Measurements from ENCODE around the gene MYH4.

MYH4 gene

DNA sequence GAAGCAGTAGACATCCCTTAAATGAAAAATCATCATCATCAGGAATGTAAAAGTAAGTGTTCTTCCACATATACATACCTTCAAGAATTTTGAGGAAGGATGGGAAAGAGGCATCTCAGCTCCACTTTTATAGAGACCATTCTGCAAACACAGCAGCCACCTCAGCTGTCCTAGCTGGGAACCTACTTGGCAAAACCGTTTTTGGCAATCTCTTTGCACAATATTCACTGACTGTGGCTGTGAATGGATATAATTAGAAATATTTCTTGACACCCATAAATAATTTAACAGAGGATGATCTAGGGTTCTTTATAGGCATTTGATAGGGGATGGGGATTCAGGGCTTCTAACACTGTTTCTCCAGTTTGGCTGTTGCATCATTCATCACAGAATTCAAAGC lies at the start of gene MYH4:
MYH4 (minus strand) TSS at position 101 of the 400 bp plus-strand sequence. CDS start 2,814 bp downstream, outside the sequence.
- DNase-seq: no peak

DNA sequence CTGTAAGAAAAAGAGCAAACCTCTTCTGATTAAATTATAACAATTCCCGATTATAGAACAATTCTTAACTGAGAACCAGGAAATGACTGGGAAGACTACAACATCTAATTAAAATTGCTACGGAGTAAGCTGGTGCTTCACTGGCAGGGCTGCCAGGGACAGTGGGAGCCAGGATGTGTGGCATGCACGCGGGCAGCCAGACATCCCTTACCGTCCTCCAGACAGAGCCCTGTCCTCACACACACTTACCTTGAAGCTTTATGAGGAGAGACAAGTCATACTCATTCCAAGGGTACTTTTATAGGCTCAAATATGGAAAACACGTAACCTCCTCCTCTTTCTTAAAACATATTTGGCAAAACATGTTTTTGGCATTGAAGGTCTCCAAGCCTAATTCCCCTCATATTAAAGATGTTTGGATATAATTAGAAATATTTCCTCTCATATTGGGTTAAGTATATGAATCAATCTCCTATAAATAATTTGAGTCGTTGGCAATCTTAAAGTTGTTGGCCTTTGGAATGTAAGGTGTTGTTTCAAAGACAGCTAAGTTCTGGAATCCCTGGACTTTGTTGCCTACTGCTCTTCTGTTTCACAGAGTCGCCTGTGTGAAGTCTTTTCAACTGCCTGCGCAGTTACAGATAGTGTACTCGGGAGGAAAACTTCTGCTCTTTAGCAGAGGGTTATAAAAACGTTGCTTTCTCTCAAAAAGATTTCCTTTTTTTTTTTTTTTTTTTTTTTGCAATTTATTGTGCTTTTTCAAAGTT lies 49.1 kb upstream of the MYH4 start, which contains the start of gene MYH1:
MYH1 (minus strand) TSS at position 272 of the 767 bp plus-strand sequence. CDS start 1,900 bp downstream, outside the sequence.
- DNase-seq: no peak

DNA sequence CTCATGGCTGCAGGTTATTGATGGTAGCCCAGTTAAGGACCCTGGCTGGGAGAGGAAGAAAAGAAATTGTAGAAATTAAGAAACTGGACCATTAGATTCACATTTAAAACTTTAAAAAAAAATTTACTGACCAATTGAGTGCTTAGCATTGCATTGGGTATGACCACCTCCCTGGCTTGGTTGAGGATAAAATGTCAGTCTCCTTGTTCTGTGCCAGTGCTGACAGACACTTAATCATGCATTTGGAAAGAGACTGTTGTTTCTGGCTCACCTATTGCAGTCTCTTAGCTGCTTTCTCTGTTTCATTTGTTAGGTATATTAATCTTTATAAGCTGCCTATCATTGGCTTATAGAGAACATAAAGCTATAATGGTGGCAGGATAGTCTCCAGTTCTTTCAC lies 47.3 kb upstream of the MYH4 start:
- no peak for DNase-seq

DNA sequence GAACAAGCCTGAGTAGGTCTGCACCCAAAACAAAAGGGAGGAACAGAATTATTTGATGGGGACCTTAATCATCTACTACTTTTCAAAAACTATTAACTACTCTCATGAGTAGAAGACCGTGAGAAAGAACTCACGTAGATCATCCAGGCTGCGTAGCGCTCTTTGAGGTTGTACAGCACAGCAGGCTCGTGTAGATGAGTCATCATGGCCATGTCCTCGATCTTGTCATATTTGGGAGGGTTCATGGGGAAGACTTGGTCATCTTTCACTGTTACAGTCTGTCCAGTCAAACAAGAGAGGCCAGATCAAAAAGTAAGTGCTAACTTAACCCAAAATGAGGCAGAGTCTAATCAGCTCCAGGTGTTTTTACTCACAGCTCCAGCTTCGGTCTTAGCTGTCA lies 46.7 kb upstream of the MYH4 start:
- DNase-seq: no peak

DNA sequence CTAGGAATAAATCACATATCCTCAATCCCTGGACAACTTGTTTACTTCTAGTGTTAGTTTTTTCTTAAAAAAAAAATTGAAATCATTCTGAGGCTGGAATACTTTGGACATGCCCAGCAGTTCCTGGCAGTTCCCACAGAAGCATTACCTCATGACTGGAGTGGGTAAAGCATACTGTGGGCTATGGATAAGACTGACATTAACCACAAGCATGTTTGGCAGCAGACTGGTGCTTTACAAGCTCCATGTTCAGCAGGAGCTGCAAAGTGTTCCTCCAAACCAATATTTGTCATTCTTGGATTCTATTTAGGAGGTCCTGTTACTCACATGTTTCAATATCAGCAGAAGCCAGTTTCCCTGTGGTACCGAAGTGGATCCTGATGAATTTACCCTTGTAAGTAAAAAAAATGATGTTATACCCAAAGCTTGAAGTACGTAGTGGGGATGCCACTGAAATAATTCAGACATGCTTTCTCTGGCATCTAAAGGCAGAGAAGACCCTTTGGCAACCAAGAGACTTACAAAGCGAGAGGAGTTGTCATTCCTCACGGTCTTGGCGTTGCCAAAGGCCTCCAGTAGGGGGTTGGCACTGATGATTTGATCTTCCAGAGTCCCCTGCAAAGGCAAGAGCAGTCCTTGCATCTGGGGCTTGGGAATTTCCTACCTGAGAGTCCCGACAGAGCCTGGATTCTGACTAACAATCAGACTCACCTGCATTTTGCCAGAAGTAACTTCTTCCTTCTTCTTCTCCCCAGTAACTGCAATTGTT lies 44.1 kb upstream of the MYH4 start:
- no peak for DNase-seq

DNA sequence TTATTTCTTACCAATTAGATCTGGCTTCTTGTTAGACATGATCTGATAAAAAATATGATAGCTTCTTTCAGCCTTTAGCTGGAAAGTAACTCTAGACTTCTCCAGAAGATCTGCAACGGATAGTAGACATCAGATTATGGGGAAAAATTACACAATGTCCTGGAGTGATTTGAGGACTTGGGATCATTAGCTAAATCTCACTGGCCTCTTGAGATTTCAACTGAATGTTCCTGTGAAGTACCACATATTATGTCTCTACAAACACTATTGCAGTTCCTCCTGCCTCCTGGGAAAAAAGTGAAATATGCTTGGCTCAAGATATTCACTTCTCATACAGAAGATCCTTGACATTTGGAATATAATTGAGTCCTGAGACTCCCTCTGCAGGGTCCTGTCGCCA lies 43.5 kb upstream of the MYH4 start:
- no peak for DNase-seq

DNA sequence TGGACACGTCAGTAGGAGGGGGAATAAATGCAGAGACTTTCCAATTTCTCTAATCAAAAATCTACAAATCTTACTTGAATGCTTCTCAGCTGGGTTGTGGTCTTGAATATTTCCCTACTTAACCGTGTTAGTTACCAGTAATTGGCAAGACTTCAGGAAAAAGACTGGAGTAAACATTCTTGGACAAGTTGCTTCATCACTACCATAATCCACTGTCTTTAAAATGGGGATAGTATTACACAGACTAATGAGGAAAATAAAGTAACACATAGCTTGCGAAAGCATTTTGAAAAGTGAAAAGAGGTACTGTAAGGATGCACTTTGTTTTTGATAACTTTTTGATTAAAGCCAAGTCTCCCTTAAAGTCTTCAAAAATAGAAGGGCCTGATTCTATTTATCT lies 30.6 kb upstream of the MYH4 start:
- DNase-seq: no peak

DNA sequence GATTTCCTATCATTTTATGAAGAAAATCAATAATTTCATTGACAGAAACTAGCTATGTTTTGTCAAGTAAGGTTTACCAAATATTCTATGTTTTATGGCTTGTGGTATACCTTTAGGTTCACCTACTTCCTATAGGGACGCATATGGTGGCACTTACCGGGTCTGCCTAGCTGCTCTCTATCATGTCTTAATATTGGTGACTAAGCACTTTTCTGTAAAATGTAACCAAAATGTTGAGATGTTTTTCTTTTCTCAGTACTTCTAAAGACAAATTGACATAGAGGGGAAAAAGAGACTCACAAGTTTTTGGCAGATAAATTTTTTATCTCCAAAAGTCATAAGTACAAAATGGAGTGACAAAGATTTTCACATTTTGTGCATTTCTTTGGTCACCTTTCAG lies 22.6 kb upstream of the MYH4 start:
- DNase-seq: no peak

DNA sequence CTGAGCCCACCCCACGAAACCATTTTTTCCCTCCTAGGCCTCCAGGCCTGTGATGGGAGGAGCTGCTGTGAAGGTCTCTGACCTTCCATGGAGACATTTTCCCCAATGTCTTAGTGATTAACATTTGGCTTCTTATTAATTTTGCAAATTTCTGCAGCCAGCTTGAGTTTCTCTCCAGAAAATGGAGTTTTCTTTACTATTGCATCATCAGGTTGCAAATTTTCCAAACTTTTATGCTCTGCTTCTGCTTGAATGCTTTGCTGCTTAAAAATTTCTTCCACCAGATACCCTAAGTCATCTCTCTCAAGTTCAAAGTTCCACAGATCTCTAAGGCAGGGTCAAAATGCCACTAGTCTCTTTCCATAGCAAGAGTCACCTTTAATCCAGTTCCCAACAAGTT lies 12.9 kb upstream of the MYH4 start:
- no peak for DNase-seq

DNA sequence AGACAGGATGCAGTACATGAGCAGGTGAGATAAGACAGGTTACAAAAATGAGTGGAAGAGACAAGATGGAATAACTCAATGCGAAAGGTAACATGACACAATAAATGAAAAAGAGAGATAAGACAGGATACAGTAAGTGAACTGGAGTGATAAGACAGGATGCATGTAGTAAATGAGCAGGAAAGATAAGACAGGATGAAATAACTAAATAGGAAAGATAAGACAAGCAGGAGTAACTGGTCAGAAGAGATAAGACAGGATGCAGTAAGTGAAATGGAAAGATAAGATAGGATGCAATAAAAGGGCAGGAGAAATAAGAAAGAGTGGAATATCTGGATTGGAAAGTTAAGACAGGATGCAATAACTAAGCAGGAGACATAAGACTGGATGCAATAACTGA lies 8.3 kb upstream of the MYH4 start:
- DNase-seq: no peak

DNA sequence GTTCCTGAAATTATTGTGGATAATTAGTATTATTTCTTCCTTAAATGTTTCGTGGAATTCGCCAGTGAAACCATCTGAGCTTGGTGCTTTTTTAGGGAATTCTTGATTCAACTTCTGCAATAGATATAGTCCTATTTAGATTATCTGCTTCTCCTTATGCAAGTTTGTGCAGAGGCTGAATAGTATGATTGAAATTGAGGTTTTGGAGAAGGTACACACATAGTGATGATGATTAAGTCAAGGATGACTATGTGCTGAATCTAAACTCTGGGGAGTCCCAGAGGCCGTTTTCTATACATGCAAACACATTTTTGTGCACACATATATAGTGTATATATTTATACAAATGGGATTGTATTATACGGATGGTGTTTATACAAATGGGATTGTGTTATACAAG lies 5.2 kb upstream of the MYH4 start:
- no peak for DNase-seq

DNA sequence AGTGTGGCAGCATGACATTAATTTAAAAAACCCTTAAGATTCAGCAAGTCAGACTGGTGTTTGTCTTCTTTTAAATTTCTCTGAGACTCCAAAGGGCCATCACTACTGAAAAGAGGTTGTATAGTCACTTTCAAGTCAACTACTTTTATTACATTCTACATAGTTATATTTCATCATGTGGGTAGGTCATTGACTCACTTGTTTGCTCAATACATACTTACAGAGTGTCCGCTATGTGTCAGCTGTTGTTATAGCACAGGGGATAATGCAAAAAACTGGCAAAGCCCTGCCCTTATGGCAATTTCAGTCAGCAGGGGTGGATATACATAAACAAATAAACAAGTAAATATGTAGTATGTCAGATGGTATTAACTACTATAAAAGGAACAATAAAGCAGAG lies 2.5 kb upstream of the MYH4 start:
- no peak for DNase-seq

DNA sequence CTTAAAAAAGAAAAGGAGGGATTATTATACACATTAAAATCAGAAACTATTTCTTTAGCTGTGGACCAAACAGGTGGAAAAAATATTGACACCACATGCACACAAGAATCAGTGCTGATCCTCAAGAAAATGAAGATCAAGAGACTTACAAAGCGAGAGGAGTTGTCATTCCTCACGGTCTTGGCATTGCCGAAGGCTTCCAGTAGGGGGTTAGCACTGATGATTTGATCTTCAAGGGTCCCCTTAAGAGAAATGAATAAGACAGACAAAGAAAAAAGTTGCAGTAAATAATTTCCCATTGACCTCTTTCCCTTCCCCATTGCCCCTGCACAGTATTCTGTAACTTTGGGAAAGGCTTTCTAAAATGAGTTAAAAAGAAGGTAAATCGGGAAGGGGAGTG lies 6.0 kb downstream of the MYH4 start:
- DNase-seq: no peak

DNA sequence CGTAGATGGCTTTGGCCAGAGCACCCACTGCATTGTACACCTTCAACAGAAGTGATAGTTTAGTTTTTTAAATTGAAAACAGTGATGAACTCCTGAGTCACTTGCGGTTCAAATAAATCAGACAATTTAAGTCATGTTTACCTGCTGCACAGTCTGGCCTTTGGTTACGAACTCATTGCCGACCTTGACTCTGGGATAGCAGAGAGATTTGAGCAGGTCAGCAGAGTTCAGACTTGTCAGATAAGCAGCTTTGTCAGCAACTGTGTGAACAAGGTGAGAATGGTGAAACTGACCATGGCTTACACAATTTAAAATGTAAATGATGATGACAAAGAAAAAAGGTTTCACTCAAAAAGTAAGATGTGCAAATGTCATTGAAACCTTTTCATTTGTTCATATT lies 9.3 kb downstream of the MYH4 start:
- DNase-seq: no peak

DNA sequence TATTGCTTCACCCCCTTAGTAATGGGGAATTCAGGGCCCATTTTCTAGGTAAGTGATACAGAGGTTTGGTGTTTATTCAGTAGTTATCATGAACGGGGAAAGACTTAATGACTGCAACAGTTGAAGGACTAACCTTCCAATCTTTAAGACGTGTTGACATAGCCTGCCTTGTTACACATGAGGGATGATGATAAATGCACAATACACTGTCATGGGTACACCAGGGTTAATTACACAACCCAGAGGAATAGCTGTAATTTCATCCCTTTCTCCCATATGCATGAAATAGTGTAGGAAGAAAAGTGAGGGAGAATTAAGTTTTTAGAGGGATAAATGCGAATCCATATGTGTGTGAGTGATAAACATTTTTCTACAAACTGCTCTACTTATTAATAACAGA lies 10.7 kb downstream of the MYH4 start:
- no peak for DNase-seq

DNA sequence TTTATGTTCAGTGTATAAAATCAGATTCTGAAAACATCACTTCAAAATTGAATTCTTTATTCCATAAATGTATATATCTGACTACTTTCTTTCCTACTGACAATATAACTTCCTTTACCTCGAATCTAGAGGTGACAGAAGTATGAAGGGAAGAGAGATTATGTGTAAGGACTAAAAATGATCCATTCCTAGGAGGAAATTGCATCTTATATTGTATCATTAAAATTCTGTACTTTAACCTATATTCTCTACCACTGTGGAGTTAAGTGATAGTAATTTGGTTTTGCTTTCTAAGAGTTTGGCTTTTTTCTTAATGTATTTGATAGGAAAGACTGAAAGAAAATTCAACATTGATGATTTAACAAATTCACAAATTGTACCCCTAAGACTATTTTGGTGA lies 11.4 kb downstream of the MYH4 start:
- no peak for DNase-seq

DNA sequence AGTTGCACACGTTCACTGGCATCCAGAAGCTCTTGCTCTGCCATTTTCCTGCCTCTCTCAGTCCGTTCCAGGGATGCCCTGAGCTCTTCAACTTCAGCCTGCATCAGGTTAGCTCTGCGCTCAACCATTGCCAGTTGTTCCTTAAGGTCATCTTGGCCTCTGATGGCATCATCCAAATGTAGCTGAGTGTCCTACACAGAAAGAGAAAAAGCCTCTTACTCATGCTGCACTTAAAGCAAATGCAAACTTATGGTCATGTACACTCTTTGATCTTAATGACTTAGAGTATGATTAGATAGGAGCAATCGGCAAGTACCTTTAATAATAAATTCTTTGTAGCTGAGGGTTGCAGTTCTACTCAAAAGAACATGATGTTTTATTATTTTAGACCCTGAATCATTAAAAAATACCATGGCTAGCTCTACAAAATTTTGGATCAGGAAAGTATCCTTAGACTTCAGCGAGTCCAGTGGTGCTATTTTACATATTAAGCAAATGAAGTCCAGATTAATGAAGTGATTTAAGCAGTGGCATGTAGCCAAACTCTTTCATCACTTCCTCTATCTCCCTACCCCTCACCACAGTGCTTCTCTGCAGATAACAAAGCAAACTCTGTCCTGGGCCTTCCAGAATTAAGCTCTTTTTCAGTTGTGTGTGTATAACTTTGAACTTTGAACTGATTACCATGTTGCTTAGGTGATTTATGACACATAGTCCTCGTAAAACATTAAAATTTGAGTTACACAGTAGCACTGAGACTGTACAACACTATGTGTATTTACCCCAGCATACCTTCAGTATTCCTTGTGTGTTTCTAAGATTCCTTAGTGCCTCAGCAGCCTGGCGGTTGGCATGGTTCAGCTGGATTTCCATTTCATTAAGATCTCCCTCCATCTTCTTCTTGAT lies 22.1 kb downstream of the MYH4 start:
- no peak for DNase-seq

DNA sequence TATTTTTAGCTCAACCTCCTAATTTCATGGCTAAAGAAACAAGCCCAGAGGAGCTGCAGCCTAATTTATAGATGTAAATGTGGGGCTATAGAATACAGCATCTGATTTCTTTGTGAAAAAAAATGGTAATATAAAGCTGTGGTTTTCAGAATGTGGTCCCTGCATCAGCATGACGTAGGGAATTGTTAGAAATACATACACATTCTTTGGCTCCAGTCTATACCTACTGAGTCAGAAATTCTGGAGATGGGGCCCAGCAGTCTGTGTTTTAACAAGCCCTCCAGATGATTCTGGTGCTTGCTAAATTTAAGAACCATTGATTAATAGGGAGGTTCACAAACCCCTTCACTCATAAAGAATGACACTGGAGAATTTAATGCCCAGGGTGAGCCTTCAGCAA lies 29.5 kb downstream of the MYH4 start:
- DNase-seq: no peak

DNA sequence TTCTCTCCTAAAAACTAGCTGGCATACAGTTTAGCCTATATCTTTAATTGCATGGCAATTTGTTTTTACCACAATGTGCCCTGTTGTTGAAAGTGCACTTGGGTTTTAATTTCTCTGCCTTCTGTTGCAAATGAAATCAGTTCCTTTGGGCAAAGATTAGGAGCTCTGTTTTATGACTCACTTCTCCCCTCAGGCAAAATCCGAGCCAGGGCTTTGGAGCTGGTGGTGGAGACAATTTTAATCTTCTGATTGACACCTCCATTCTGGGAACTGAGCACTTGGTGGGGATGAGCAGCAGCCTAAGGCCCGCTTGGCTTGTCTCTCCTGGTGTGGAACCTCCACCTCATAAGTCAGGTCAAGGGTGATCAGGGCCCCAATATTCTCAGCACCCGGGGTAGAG lies 34.3 kb downstream of the MYH4 start:
- DNase-seq: no peak

DNA sequence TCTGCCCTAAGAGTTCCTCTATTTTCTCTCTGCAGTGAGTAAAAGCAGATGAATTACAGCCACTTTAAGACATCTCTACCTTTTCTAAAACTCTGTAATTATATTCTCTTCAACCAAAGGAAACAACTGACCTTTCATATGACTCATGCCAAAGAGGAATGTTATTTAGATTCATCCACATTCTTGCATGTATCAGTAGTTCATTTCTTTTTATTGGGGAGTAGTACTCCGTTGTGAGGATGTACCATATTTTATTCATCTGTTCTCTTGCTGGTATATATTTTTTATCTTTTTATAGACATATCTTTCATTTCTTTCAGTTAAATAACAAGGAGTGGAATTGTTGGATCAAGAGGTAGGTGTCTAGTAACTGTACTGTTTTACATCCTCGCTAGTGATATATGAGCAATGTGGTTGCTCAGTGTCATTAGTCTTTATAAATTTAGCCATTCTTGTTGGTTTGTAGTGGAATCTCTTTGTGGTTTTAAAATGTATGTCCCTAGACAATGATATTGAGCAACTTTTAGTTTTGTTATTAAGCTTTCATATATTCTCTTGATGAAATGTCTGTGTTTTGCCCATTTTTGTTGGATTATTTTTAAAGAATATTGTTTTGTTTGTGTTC lies 39.8 kb downstream of the MYH4 start:
- no peak for DNase-seq

DNA sequence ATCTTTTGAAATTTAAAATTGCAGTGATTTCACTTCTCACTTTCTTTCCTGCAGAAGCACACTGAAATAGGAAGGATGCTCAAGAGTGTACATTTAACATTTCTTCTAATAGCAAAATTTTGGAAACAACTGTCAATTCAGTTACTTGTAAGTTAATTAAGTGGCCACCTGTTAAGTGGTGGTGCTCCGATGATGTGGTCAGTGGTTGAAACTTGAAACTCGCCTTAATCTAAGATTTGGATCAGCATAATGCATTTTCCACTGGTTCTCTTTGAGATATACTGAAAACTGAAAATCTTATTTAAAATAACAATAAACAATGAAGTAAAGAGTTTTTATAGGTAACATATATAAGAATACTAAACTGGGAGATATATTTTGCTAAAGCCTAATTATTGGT lies 40.6 kb downstream of the MYH4 start:
- DNase-seq: no peak

DNA sequence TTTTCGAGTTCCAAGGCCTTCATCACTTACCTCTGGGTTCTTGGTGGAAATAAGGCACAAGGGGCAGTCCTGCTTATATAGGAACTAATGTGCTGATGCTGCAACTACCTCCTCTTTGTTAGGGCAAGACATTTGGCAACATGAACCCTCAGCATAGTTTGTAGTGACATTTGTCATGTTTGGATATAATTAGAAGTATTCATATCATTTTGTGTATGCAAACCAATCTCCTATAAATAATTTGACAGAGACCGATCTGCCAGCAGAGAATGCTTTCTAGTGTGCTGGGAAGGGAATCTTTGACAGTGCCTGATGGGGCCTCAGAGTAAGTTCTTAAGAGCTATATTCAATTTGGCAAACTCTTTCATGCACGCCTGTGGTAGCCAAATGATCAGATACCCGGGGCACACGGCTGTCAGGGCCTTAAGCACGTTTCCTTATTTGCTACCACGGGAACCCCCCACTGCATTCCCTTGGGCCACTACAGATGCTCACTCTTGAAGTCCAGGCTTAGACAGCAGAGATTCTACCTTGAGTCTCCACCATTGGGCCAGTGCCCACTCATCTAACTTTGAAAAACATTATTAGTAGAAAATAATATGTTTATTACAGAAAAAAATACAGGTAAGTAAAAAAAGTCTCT lies 47.3 kb downstream of the MYH4 start, which contains the start of gene MYH8:
MYH8 (minus strand) TSS at position 51 of the 643 bp plus-strand sequence. CDS start 1,723 bp downstream, outside the sequence.
- no peak for DNase-seq

Measured in NCI-H2029 treated with DMSO at 0.1 percent for 48 hours (cell line).